Left renal cortex interstitium (tissue), 4 donors: ENCODE results near the gene IDH3G. TPM values are rescaled to one million over a fixed set of nuclear protein-coding genes. Genes with fewer than 3 reads are reported as not detected.

Experiments used
- DNase-seq, 4 donors: peaks; one replicate each; pipeline ENCODE4 v3.0.0-alpha.2; 2013; ENCODE audit warnings: low read depth in 4 of 4, low spot score in 2 of 4, missing footprints in 1 of 4
- polyA plus RNA-seq, 4 donors: library from polyadenylated mRNA; unstranded; fragments of 120-200 nt; gene quantifications; one replicate each; pipeline ENCODE4 v1.2.1, GENCODE V29; 2013; ENCODE audit not compliant: insufficient read length in 4 of 4

Gene IDH3G
- polyA plus RNA-seq, 4 donors = 84.2 to 97.6 (median 87.5) TPM

DNA sequence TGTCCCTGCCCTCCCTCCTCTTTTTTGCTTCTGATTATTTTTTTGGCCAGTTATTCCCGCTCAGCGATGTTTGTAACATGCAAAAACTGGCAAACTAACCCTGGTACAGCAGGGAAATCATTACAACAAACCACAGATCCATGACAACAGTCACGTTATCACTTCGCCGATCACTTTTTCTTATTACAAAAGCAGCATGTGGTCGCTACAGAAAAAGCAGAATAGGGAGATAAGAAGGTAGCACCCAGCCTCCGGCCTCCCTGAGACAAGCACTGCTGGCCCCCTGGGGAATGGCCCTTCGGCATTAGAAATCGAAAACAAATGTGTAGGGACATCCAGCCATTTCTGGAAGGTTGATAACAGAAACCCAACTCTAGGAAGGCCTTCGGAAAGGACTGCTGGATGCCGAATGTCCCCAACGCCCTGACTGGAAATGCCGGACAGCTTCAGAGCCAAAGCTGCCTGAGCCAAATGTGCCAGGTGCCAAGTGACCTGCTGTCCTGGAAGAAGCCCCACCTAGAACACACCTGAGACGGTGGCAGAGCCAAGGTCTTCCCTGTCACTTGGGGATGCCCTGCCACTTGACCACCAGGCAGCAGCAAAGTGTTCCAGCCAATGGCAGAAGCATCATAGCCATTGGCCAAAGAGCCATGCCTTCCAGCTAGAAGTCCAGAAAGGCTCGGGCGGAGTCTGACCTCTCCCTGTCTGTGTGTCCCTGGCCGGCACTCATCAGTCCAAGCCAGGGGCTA lies 2.9 kb downstream of the IDH3G start:
- DNase-seq = no peak

DNA sequence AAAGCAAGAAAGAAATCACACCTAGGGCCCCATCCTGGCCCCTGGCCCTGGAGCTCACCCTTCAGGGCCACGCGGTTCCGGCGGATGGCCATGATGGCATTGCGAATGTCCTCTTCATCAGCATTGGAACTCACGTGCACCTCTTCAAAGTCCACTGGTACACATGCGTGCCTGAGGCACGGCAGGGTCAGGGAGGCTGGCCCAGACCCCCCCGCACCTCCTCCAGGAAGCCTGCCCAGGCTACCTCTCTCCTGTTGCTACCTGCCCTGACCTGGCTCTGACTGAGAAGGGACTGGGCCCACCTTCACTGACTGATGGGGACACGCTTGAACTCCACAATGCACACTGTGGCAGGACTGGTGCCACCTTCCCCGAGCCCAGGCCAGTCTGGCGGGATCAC lies 4.5 kb downstream of the IDH3G start:
- DNase-seq = no peak

DNA sequence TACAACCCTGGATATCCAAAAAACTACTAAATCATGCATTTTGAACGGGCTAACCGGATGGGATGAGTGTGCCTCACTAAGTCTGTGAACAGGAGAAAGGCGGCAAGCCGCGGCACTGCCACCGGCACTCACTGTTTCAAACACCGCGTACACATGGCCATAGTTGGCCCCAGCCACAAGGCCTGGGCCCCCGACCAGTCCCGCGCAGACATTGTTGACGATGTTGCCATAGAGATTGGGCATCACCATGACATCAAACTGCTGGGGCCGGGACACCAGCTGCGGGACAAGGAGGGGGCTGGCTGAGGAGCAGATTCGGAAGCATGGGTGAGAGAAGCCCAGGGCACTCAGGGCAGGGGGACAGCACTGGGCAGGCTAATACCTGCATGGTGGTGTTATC lies 7.5 kb downstream of the IDH3G start:
- DNase-seq = no peak

DNA sequence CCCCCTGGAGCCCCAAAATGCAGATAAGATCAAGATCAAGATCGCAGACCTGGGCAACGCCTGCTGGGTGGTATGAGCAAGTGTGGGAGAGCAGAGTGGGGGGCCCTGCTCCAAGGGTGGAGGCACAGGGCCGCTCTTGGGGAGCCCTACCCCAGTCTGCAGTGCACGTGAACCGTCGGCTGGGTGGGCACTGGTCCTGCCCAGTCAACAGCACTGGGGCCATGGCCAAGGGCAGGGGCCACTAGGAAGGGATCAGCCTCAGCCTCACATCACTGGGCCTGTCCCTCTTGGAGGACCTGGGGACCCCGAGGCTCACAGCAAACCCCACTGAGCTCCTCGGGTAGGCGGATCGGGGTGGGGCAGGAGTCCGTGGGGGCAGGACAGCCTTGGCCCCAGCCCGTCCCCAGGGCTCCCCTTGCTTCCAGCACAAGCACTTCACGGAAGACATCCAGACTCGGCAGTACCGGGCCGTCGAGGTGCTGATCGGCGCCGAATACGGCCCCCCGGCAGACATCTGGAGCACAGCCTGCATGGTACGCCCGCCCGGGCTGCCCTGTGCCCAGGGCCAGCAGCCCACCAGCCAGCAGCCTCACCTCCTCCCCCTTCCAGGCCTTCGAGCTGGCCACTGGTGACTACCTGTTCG lies 9.7 kb downstream of the IDH3G start:
- no peak for DNase-seq

DNA sequence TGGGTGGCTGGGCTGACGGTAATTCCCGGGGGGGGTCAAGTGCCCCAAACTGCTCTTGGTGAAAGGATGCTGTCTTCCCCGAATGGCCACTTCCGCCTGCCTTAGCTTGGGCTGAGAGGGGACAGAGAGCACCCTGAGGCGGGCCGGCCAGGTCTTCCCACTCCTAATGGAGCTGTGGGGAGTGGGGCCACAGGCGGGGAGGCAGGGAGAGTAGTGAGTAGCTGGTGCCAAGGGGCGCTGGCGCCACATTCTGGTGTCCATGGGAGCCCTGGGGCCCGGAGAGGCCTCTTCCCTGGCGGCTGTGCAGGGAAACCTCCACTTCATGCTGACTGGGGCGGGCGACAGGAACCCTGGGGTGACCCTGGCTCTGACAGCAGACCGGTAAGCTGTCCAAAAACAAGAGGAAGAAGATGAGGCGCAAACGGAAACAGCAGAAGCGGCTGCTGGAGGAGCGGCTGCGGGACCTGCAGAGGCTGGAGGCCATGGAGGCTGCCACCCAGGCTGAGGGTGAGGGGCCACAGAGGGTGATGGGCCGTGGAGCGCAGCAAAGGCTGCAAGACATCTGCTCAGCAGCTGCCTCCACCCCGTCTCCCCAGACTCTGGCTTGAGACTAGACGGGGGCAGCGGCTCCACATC lies 10.7 kb downstream of the IDH3G start:
- DNase-seq = no peak

DNA sequence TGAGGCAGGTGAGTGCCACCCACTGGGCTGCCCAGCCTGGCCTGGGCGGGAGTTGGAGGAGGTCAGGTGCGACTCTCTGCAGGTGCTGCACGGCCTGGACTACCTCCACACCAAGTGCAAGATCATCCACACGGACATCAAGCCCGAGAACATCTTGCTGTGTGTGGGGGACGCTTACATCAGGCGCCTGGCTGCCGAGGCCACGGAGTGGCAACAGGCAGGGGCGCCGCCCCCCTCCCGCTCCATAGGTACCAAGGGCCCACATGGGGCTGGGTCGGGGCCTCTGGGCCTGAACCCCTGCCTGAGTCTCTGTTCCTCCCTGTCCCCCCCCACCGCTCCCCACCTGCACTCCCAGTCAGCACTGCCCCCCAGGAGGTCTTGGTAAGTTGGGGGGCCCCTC lies 11.3 kb downstream of the IDH3G start:
- DNase-seq = no peak

DNA sequence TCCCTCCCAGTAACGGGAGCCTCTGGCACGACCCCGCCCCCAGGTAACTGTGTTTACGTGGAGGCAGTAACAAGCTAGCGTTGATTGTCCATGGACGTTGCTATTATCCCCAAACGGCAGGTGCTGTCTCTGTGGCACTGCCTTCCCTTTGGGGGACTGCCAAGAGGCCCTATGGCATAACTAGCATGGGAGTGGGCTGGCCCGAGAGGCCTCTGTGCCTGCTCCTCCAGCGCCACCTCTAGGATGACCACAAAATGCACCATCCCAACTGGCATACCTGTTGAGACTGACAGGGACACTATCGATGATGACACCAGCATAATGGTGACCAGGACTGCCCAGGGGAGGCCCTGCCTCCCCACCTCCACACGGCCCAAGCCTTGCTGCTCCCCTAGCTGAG lies 11.9 kb downstream of the IDH3G start:
- no peak for DNase-seq

DNA sequence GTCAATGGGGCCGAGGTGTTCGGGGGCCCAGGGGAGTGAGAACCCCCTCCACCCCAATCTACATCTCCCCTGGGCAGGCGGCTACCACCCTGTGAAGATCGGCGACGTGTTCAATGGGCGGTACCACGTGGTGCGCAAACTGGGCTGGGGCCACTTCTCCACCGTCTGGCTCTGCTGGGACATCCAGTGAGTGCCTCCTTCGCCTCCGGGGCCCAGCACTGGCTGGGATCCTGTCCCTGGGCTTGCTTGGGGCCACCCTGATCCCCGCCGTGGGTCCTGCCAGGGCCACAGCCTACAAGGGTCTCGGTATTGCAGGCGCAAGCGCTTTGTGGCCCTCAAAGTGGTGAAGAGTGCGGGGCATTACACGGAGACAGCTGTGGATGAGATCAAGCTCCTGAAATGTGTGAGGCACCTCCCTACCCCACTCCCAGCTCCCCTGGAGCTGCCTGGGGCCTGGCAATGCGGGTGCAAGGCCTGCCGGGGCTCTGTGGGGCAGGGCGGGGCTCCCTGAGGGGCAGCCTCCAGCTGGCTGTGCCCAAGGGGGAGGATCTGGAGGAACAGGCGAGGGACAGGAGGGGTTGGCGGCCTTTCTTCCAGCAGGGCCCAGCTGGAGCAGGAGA lies 12.6 kb downstream of the IDH3G start:
- no peak for DNase-seq

DNA sequence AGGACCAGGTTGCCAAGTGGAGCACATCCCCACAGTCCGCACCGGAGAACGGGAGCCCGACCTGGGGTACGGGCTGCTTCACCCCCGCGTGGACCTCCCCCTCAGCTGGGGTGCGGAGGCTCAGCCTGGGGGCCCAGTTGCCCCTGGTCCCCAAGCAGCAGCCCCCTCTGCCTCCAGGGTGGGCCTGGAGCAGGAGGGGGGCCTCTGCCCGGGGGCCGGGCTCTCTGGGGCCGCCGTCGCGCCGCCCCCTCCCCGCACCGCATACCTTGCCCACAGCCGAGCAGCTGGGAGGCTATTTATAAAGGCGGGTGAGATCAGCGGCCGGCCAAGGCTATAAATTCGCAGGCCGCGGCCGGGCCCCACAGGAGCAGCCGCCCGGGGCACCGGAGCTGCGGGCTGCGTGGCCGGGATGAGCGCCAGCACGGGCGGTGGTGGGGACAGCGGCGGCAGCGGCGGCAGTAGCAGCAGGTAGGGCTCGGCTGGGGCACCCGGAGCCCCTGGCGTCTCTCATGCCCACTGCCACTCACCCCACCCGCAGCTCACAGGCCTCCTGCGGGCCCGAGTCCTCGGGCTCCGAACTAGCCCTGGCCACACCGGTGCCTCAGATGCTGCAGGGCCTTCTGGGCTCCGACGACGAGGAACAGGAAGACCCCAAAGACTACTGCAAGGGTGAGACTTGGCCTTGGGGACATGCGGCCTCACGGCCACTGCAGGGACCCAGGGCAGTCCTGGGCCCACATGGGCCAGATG lies 13.3 kb downstream of the IDH3G start, which contains the start of gene SRPK3:
SRPK3 (plus strand) TSS at position 364 of the 750 bp plus-strand sequence; CDS start at position 410, 46 bp downstream.
- DNase-seq = no peak

DNA sequence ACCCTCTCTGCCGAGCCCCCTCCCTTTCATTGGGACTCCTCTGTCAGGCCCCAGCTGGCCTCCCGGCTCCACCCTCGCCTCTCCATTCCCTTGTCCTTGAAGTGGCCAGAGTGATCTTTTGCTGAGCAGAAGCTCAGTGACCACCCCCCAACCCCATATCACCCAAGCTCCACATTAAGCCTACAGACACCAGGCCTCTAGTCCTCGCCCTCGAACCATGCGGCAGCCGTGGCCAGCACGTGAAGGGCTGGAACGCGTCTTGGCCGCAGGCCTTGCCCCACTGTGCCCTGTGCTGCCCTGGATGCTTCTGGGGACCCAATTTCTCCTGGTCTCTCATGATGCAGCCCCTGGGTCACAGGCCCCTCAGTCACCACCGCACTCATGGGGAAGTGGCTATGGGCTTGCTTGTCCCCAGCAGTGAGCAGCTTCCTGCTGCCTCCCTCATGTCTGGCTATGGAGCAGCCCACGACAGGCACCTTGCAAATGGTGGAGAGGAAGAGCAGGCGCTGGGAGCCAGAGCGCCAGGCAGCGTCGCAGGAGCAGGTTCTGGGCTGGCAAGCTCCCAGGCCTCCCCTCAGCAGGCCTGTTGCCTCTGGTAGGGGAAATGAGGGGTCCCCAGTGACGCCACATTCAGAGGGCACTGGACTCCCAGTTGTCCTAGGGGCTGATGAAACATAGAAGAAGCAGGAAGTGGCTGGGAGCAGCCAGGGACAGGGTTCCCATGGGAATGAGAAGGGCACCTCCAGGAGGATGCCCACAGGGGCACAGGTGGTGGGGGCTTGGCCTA lies 14.1 kb downstream of the IDH3G start:
- DNase-seq = no peak

DNA sequence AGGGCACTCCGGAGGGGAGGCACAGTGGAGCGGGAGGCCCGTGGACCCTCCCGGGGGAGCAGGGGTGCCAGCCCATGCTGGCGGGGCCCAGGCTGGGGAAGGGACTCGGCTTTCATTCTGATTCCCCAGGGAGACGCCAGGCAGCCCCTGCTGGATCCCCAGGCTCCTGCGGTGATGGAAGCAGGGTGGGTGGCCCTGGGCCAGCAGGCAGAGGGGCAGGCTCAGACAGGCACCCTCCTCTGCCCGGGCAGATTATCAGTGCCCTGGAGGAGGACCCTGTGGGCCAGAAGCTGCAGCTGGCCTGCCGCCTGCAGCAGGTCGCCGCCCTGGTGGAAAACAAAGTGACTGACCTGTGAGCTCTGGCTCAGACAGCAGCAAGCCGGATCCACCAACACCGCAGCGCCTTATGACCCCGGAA lies 15.5 kb downstream of the IDH3G start:
- no peak for DNase-seq

DNA sequence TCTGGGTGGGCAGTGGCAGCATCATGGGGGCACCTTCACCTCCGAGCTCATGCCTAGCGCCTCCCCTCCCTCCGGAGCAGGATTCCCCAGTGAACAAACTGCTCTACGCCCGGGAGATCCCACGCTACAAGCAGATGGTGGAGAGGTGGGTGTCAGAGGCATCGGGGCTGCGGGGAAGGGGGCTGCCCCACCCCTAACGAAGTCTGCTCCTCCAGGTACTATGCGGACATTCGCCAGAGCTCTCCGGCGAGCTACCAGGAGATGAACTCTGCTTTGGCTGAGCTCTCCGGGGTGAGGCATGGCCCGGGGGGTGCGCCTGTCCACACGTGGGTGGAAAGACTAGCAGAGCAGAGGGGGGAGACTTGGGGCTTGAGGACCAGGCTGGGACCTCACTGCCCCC lies 16.0 kb downstream of the IDH3G start:
- DNase-seq = no peak

DNA sequence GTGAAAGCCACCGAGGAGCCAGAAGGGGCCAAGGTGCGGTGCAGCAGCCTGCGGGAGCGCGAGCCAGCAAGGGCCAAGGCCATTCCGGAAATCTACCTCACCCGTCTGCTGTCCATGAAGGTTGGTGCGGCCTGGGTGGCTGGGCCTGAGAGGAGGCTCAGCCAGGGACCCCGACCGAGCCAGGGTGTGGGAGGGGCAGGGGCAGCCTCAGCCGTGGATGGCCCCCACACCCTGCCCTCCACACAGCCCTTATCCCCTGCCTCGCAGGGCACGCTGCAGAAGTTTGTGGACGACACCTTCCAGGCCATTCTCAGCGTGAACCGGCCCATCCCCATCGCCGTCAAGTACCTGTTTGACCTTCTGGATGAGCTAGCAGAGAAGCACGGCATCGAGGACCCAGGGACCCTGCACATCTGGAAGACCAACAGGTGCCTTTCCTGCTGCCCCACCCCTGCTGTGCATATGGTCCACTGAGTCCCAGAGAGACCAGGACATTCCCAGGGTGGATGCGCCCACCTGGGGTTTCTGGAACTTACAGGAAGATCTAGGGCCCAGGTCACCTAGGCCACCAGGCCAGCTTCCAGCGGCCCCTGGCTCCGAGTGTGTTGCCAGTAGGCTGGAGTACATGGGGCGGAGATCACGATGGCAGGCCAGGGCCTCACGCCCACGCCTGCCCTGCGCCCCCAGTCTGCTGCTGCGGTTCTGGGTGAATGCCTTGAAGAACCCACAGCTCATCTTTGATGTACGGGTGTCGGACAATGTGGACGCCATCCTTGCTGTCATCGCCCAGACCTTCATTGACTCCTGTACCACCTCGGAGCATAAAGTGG lies 16.7 kb downstream of the IDH3G start:
- DNase-seq = no peak

DNA sequence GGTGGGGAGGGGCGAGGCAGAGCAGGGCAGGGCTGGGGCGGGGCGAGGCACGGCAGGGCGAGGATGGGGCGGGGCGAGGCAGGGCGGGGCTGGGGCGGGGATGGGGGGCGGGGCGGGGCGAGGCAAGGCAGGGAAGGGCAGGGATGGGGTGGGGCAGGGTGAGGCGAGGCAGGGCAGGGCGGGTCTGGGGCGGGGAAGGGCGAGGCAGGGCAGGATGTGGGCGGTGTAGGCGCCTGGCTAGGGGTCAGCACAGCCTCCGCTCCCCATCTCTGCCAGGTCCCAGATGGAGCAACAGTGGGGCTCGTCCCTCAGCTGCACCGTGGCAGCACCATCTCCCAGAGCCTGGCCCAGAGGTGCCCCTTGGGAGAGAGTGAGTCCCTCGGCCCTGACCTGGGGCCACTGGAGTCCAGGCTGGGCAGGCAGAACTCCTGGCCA lies 17.5 kb downstream of the IDH3G start:
- no peak for DNase-seq

DNA sequence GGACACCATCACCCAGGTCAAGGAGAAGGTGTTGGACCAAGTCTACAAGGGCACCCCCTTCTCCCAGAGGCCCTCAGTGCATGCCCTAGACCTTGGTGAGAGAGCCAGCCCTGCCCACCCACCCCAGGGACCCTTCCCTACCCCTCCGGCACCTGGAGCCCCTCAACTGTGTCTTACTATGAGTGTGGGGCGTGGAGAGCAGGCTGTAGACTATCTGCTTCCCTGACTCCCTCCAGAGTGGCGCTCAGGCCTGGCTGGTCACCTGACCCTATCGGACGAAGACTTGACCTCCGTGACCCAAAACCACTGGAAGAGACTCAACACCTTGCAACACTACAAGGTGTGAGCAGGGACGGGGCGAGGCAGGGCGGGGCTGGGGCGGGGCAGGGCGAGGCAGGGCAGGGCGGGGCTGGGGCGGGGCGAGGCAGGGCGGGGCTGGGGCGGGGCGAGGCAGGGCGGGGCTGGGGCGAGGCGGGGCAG lies 18.0 kb downstream of the IDH3G start:
- no peak for DNase-seq

DNA sequence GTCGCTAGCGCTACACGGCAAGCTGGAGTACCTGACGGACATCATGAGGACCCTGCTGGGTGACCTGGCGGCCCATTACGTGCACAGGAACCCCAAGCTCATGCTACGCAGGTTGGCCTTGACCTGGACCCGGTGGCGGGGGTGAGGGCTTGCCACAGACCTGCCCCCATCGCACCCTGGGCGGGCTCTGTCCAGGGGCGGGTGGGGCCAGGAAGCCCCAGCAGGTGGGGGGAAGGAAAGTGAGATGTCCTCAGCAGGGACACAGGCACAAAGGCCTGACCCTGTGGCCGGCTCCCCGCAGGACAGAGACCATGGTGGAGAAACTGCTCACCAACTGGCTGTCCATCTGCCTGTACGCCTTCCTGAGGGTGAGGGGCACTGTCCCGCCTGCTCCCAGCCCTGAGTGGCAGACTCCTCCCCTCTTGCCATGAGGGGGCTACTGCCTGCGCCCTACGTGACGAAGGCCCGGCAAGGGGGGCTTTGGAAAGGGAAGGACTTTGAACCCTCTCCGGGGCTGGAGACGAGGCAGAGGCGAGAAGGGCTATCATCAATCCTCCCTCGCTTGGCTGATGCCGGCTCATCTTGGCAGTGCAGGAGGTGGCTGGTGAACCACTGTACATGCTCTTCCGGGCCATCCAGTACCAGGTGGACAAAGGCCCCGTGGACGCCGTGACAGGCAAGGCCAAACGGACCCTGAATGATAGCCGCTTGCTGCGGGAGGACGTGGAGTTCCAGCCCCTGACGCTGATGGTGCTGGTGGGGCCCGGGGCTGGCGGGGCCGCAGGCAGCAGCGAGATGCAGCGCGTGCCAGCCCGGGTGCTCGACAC lies 18.7 kb downstream of the IDH3G start:
- DNase-seq = no peak

DNA sequence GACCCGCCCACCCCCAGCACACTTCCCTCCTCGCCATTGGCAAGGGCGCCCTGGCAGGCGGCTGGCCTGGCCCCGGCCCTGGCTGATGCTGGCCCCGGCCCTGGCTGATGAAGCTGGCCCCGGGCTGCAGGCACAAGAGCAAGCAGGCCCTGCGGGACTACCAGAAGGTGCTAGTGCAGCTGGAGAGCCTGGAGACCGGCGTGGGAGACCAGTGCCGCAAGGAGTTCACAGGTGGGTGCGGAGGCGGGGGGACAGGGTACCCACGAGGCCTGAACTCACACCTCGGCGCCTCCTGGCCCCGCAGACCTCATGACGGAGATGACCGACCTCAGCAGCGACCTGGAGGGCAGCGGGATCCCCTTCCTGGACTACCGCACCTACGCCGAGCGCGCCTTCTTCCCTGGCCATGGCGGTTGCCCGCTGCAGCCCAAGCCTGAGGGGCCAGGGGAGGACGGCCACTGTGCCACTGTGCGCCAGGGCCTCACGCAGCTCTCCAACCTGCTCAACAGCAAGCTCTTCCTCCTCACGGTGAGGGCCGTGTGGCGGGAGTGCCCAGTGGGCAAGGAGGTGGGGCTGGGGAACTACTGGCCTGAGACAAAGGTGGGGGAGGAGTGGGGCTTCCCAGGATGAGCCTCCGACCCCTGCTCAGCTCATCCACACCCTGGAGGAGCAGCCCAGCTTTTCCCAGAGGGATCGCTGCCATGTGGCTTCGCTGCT lies 19.4 kb downstream of the IDH3G start:
- no peak for DNase-seq
